ENCODE results near the gene ZNF282.

Gene ZNF282

DNA sequence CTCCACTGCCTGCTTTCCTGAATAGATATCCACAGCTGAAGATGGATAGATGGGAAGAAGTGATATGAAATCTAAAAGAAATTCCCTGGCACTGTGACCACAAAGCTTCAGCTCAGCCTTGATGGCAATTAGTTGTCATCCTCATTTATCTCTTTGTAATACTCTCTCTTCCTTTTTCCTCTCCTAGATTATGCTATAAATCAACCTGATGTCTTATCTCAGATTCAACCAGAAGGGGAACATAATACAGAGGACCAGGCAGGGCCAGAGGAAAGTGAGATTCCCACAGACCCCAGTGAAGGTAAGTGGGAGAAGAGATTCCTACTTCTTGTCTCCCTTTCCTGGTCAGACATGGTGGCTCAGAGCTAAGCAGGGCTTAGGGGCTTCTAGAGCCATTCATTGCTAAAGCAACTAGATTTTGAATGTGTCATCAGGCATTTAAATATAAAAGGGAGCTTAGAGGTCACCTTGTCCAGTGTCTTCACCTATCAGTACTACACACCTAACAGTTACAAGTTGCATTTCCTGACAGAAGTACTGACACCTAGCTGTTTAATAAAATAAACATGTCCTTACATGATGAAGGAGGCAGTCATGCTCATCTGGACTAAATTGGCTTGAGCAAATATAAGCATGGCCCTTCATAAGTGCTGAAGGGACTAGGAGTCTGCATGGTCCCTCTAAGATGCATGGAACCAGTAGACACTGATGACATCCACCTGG, 28.6 kb upstream of the ZNF282 start:
- H3K27ac ChIP-seq (ENCODE audit: low read depth, low read length) = no peak overlapping the region
- peaks cover 31 to 75% (median 44%) of the 10 kb centered on the region in 5 donors for H3K36me3 ChIP-seq (ENCODE audit: control insufficient read depth in 5 of 5, insufficient read depth in 5 of 5, low read length in 5 of 5)

GRCh38 chr7:149171892-149172533, 23.3 kb upstream of the ZNF282 start:
- peaks cover 31 to 63% (median 43%) of the 10 kb centered on the region in 5 donors for H3K36me3 ChIP-seq (ENCODE audit: control insufficient read depth in 5 of 5, insufficient read depth in 5 of 5, low read length in 5 of 5)
- no peaks in the 10 kb centered on the region for H3K9me3 ChIP-seq (ENCODE audit: control insufficient read depth in 5 of 5, low read length in 5 of 5)
- H3K27me3 ChIP-seq (ENCODE audit: control insufficient read depth in 5 of 5, insufficient read depth in 4 of 5, low read length in 5 of 5) = no peaks in the 10 kb centered on the region
- no peak overlapping the region for H3K4me3 ChIP-seq (ENCODE audit: low read depth in 1 of 5, low read length in 5 of 5)
- H3K4me1 ChIP-seq (ENCODE audit: control insufficient read depth in 5 of 5, insufficient read depth in 5 of 5, low read length in 5 of 5) = no peaks in the 10 kb centered on the region
- no peak overlapping the region for H3K9ac ChIP-seq (ENCODE audit: low read length in 5 of 5)
- no peak overlapping the region for H3K27ac ChIP-seq (ENCODE audit: low read depth, low read length)

More for the DNA sequence above, 28.6 kb upstream of the ZNF282 start:
- H3K9me3 ChIP-seq (ENCODE audit: control insufficient read depth in 5 of 5, low read length in 5 of 5) = no peaks in the 10 kb centered on the region
- H3K4me1 ChIP-seq (ENCODE audit: control insufficient read depth in 5 of 5, insufficient read depth in 5 of 5, low read length in 5 of 5) = no peaks in the 10 kb centered on the region
- H3K9ac ChIP-seq (ENCODE audit: low read length in 5 of 5) = no peak overlapping the region
- H3K4me3 ChIP-seq (ENCODE audit: low read depth in 1 of 5, low read length in 5 of 5) = no peak overlapping the region
- H3K27me3 ChIP-seq (ENCODE audit: control insufficient read depth in 5 of 5, insufficient read depth in 4 of 5, low read length in 5 of 5) = no peaks in the 10 kb centered on the region

DNA sequence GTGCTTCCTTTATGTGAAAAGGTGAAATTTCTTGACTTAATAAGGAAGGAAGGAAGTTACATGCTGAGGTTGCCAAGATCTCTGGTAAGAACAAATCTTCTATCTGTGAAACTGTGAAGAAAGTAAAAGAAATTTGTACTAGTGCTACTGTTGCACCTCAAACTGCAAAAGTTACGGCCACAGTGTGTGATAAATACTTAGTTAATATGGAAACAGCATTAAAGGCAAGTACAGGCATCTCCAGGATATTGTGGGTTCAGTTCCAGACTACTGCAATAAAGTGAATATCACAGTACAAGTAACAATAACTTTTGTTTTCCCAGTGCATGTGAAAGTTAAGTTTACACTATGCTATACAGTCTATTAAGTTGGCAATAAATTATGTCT, 22.8 kb upstream of the ZNF282 start:
- H3K4me1 ChIP-seq (ENCODE audit: control insufficient read depth in 5 of 5, insufficient read depth in 5 of 5, low read length in 5 of 5) = no peaks in the 10 kb centered on the region
- no peak overlapping the region for H3K9ac ChIP-seq (ENCODE audit: low read length in 5 of 5)
- no peaks in the 10 kb centered on the region for H3K27me3 ChIP-seq (ENCODE audit: control insufficient read depth in 5 of 5, insufficient read depth in 4 of 5, low read length in 5 of 5)
- no peak overlapping the region for H3K4me3 ChIP-seq (ENCODE audit: low read depth in 1 of 5, low read length in 5 of 5)
- H3K9me3 ChIP-seq (ENCODE audit: control insufficient read depth in 5 of 5, low read length in 5 of 5) = no peaks in the 10 kb centered on the region
- H3K27ac ChIP-seq (ENCODE audit: low read depth, low read length) = no peak overlapping the region
- peaks cover 31 to 64% (median 43%) of the 10 kb centered on the region in 5 donors for H3K36me3 ChIP-seq (ENCODE audit: control insufficient read depth in 5 of 5, insufficient read depth in 5 of 5, low read length in 5 of 5)

DNA sequence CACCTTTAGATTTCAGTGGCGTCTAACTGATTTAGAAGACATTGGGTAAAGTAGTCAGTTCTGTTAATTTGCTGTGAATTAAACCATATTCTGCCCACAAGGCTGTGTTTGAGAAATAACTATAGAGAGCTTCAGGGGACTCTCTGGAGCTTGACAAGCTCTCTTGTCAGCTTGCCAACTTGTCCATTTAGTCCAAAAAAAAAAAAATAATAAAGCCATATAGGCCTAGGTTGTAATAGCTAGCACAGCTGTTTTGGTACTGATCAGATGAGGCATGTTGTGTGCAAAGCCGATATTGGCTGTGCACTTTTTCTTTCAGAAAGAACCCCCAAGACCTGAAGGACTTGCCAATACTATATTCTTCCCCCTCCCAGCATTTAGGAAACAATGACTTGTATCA, 20.2 kb upstream of the ZNF282 start:
- Histone ChIP-seq H3K27ac (ENCODE audit: low read depth, low read length) (no peak overlapping the region), H3K4me3 (ENCODE audit: low read depth in 1 of 5, low read length in 5 of 5) (no peak overlapping the region), H3K9me3 (ENCODE audit: control insufficient read depth in 5 of 5, low read length in 5 of 5) (no peaks in the 10 kb centered on the region), H3K9ac (ENCODE audit: low read length in 5 of 5) (no peak overlapping the region), H3K27me3 (ENCODE audit: control insufficient read depth in 5 of 5, insufficient read depth in 4 of 5, low read length in 5 of 5) (no peaks in the 10 kb centered on the region), H3K4me1 (ENCODE audit: control insufficient read depth in 5 of 5, insufficient read depth in 5 of 5, low read length in 5 of 5) (no peaks in the 10 kb centered on the region), H3K36me3 (ENCODE audit: control insufficient read depth in 5 of 5, insufficient read depth in 5 of 5, low read length in 5 of 5) (peaks cover 32 to 64% (median 51%) of the 10 kb centered on the region in 5 donors)

GRCh38 chr7:149179241-149179640, 16.1 kb upstream of the ZNF282 start:
- H3K36me3 ChIP-seq (ENCODE audit: control insufficient read depth in 5 of 5, insufficient read depth in 5 of 5, low read length in 5 of 5) = peaks cover 25 to 58% (median 41%) of the 10 kb centered on the region in 5 donors
- no peak overlapping the region for H3K4me3 ChIP-seq (ENCODE audit: low read depth in 1 of 5, low read length in 5 of 5)
- H3K4me1 ChIP-seq (ENCODE audit: control insufficient read depth in 5 of 5, insufficient read depth in 5 of 5, low read length in 5 of 5) = peaks cover 0 to 8% (median 0%) of the 10 kb centered on the region in 5 donors
- H3K9ac ChIP-seq (ENCODE audit: low read length in 5 of 5) = no peak overlapping the region
- H3K27me3 ChIP-seq (ENCODE audit: control insufficient read depth in 5 of 5, insufficient read depth in 4 of 5, low read length in 5 of 5) = no peaks in the 10 kb centered on the region
- H3K27ac ChIP-seq (ENCODE audit: low read depth, low read length) = no peak overlapping the region
- H3K9me3 ChIP-seq (ENCODE audit: control insufficient read depth in 5 of 5, low read length in 5 of 5) = no peaks in the 10 kb centered on the region

DNA sequence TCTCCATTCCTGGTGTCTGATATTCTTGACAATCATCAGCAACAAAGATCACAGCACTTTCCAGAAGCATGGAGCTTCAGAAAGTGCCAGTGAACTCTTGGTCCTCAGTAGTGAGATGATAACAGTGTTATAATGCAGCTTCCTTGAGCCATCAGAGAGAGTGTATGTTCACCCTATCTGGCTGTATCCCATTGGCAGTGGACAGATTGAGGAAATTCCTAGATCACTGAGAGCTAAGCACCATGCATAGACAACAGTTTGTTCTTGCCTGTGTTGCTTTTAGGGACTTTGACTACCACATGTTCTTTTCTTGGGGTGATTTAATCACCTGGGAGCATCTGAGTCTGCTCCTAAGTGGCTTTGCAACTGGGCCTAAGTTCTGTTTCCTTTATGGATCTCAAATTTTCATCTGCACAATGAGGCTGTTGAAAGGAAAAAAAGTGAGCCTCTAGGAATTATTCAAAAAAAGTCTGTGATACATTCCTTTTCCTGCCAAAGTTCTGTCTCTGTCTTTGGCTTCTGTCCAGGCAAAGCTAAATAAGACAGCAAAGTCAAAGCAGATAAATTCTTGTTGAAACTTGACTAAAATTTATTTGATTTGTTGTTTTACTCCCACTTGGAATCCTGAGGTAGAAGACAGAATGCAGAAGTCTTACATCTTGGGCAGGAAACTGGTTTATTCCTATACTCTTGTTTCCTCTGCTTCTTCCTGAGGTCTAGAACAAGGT, 14.5 kb upstream of the ZNF282 start:
- Histone ChIP-seq H3K9ac (ENCODE audit: low read length in 5 of 5) (no peak overlapping the region), H3K9me3 (ENCODE audit: control insufficient read depth in 5 of 5, low read length in 5 of 5) (no peaks in the 10 kb centered on the region), H3K27ac (ENCODE audit: low read depth, low read length) (no peak overlapping the region), H3K4me3 (ENCODE audit: low read depth in 1 of 5, low read length in 5 of 5) (no peak overlapping the region), H3K27me3 (ENCODE audit: control insufficient read depth in 5 of 5, insufficient read depth in 4 of 5, low read length in 5 of 5) (no peaks in the 10 kb centered on the region), H3K36me3 (ENCODE audit: control insufficient read depth in 5 of 5, insufficient read depth in 5 of 5, low read length in 5 of 5) (peaks cover 19 to 54% (median 39%) of the 10 kb centered on the region in 5 donors), H3K4me1 (ENCODE audit: control insufficient read depth in 5 of 5, insufficient read depth in 5 of 5, low read length in 5 of 5) (peaks cover 0 to 8% (median 0%) of the 10 kb centered on the region in 5 donors)

- H3K9ac ChIP-seq (ENCODE audit: low read length in 5 of 5) = no peak overlapping the region
- no peaks in the 10 kb centered on the region for H3K27me3 ChIP-seq (ENCODE audit: control insufficient read depth in 5 of 5, insufficient read depth in 4 of 5, low read length in 5 of 5)
- peaks cover 0 to 8% (median 0%) of the 10 kb centered on the region in 5 donors for H3K4me1 ChIP-seq (ENCODE audit: control insufficient read depth in 5 of 5, insufficient read depth in 5 of 5, low read length in 5 of 5)
- no peaks in the 10 kb centered on the region for H3K9me3 ChIP-seq (ENCODE audit: control insufficient read depth in 5 of 5, low read length in 5 of 5)
- H3K36me3 ChIP-seq (ENCODE audit: control insufficient read depth in 5 of 5, insufficient read depth in 5 of 5, low read length in 5 of 5) = peaks cover 19 to 52% (median 38%) of the 10 kb centered on the region in 5 donors
- H3K27ac ChIP-seq (ENCODE audit: low read depth, low read length) = no peak overlapping the region
- H3K4me3 ChIP-seq (ENCODE audit: low read depth in 1 of 5, low read length in 5 of 5) = no peak overlapping the region
These were observed 13.9 kb upstream of the ZNF282 start for GRCh38 chr7:149181450-149181790.

DNA sequence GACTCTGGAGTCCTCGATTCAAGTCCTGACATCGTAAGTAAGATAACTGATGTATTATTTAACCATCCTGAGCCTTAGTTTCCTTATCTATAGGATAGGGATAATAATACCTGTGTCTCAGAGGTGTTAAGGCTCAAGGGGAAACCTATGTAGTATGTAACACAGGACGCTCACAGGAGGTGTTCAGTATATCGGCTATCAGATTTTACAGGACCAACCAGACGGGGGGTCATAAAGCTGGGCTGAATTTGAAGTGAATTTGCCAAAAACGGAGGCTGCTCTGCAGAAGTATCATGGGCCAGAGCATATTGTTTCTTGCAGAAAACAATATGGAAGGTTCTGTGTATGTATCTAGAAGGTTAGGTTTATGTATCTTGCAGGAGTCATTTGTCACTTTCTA, 11.1 kb upstream of the ZNF282 start:
- Histone ChIP-seq H3K27me3 (ENCODE audit: control insufficient read depth in 5 of 5, insufficient read depth in 4 of 5, low read length in 5 of 5) (no peaks in the 10 kb centered on the region), H3K9me3 (ENCODE audit: control insufficient read depth in 5 of 5, low read length in 5 of 5) (no peaks in the 10 kb centered on the region), H3K4me3 (ENCODE audit: low read depth in 1 of 5, low read length in 5 of 5) (no peak overlapping the region), H3K36me3 (ENCODE audit: control insufficient read depth in 5 of 5, insufficient read depth in 5 of 5, low read length in 5 of 5) (peaks cover 8 to 24% (median 14%) of the 10 kb centered on the region in 5 donors), H3K4me1 (ENCODE audit: control insufficient read depth in 5 of 5, insufficient read depth in 5 of 5, low read length in 5 of 5) (peaks cover 0 to 8% (median 0%) of the 10 kb centered on the region in 5 donors), H3K9ac (ENCODE audit: low read length in 5 of 5) (no peak overlapping the region), H3K27ac (ENCODE audit: low read depth, low read length) (no peak overlapping the region)

GRCh38 chr7:149188213-149188612, 7.1 kb upstream of the ZNF282 start:
- H3K9ac ChIP-seq (ENCODE audit: low read length in 5 of 5) = no peak overlapping the region
- H3K9me3 ChIP-seq (ENCODE audit: control insufficient read depth in 5 of 5, low read length in 5 of 5) = no peaks in the 10 kb centered on the region
- no peak overlapping the region for H3K27ac ChIP-seq (ENCODE audit: low read depth, low read length)
- no peak overlapping the region for H3K4me3 ChIP-seq (ENCODE audit: low read depth in 1 of 5, low read length in 5 of 5)
- H3K27me3 ChIP-seq (ENCODE audit: control insufficient read depth in 5 of 5, insufficient read depth in 4 of 5, low read length in 5 of 5) = no peaks in the 10 kb centered on the region
- H3K36me3 ChIP-seq (ENCODE audit: control insufficient read depth in 5 of 5, insufficient read depth in 5 of 5, low read length in 5 of 5) = no peaks in the 10 kb centered on the region
- no peaks in the 10 kb centered on the region for H3K4me1 ChIP-seq (ENCODE audit: control insufficient read depth in 5 of 5, insufficient read depth in 5 of 5, low read length in 5 of 5)

- Histone ChIP-seq H3K27me3 (ENCODE audit: control insufficient read depth in 5 of 5, insufficient read depth in 4 of 5, low read length in 5 of 5) (no peaks in the 10 kb centered on the region), H3K9ac (ENCODE audit: low read length in 5 of 5) (no peak overlapping the region), H3K9me3 (ENCODE audit: control insufficient read depth in 5 of 5, low read length in 5 of 5) (no peaks in the 10 kb centered on the region), H3K4me1 (ENCODE audit: control insufficient read depth in 5 of 5, insufficient read depth in 5 of 5, low read length in 5 of 5) (no peaks in the 10 kb centered on the region), H3K4me3 (ENCODE audit: low read depth in 1 of 5, low read length in 5 of 5) (no peak overlapping the region), H3K27ac (ENCODE audit: low read depth, low read length) (no peak overlapping the region), H3K36me3 (ENCODE audit: control insufficient read depth in 5 of 5, insufficient read depth in 5 of 5, low read length in 5 of 5) (no peaks in the 10 kb centered on the region)
These were observed 6.6 kb upstream of the ZNF282 start for GRCh38 chr7:149188637-149189259.

Measured in subcutaneous abdominal adipose tissue (tissue), 5 donors.